Large intestine (tissue), 3 donors: ENCODE measurements around the gene SULT1B1. TPM values are rescaled to one million over a fixed set of nuclear protein-coding genes. Genes with fewer than 3 reads are reported as not detected.

Experiments
- DNase-seq, 2 donors: peaks; one replicate each; pipeline versions ENCODE4 v3.0.0 to v3.0.0-alpha.2; 2013
- H3K27ac ChIP-seq: one replicate; pipeline ENCODE4 v1.5.1; 2013; ENCODE audit warnings: low read length
- H3K27me3 ChIP-seq: 2 replicates; pipeline ENCODE4 v1.6.1; 2013; ENCODE audit warnings: low read length; ENCODE audit not compliant: control insufficient read depth, insufficient read depth
- H3K36me3 ChIP-seq: 2 replicates; pipeline ENCODE4 v1.6.1; 2013; ENCODE audit warnings: low read length; ENCODE audit not compliant: control insufficient read depth, insufficient read depth
- H3K4me1 ChIP-seq: one replicate; pipeline ENCODE4 v1.6.1; 2013; ENCODE audit warnings: low read length; ENCODE audit not compliant: control insufficient read depth, insufficient read depth
- H3K4me3 ChIP-seq: one replicate; pipeline ENCODE4 v1.5.1; 2013; ENCODE audit warnings: low read length
- H3K9me3 ChIP-seq: one replicate; pipeline ENCODE4 v1.6.1; 2013; ENCODE audit warnings: mild to moderate bottlenecking, low read depth, low read length, moderate library complexity; ENCODE audit not compliant: control insufficient read depth
- WGBS: methylation state at CpG from one replicate; pipeline ENCODE4 v1.1.5; 2013; ENCODE audit warnings: low lambda C conversion rate; ENCODE audit not compliant: insufficient coverage; 5-methylcytosine and 5-hydroxymethylcytosine counted together
- polyA plus RNA-seq: library from polyadenylated mRNA; unstranded; fragments of 120-200 nt; gene quantifications from one replicate; pipeline ENCODE4 v1.2.1, GENCODE V29; 2013

SULT1B1 gene
- polyA plus RNA-seq, 1 donor, result 118 TPM

DNA sequence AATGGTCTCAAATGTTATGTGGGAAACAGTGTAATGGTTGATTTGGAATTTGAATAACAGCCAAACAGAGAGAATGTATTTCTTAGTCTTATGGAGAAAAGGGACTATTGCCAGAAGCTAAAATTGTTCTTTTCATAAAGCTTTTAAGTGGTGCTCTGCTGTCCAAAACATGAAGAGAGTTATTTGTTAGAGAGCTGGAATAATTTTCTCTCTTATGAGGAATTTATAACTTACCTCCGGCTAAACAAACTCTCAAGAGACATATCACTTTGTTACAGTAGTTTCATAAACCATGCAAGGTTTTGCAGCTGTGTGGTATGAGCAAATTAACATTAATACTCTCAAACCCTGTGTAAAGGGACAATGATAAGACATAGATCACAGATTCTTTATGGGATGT, 28.6 kb downstream of the SULT1B1 start:
- peaks cover 16% of the 10 kb centered on the region for H3K36me3 ChIP-seq
- H3K9me3 ChIP-seq, result no peaks in the 10 kb centered on the region
- H3K27ac ChIP-seq, result no peak overlapping the region
- DNase-seq, result no peak
- WGBS, result no CpG with 5 or more reads among the region's 1 CpG
- no peak overlapping the region for H3K4me3 ChIP-seq
- H3K27me3 ChIP-seq, result no peaks in the 10 kb centered on the region
- no peaks in the 10 kb centered on the region for H3K4me1 ChIP-seq

- DNase-seq, result no peak
- no CpG with 5 or more reads among the region's 1 CpG for WGBS
- no peaks in the 10 kb centered on the region for H3K9me3 ChIP-seq
- H3K27ac ChIP-seq, result no peak overlapping the region
- H3K36me3 ChIP-seq, result peaks cover 16% of the 10 kb centered on the region
- H3K4me3 ChIP-seq, result no peak overlapping the region
- H3K4me1 ChIP-seq, result no peaks in the 10 kb centered on the region
- H3K27me3 ChIP-seq, result no peaks in the 10 kb centered on the region
Observed at GRCh38 chr4:69731241-69731640, 29.2 kb downstream of the SULT1B1 start.

DNA sequence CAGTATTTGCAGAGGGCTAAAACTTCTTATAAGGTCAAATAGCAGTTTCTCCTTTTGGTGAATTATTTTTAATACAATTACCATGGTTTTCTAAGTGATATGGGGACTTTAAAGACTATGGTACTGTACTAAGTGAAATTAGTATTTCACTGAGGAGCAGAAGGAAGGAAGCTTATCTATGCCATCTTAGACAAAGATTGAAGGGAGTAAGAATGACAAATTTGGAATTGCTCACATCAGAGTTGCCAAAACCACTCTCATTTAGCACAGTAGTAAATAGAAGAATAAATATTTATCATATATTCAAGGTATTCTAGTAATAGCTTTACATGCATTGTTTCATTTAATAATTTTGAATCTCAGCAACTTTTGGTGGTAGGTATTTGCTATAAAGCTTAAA, 30.4 kb downstream of the SULT1B1 start:
- H3K27ac ChIP-seq, result no peak overlapping the region
- H3K4me3 ChIP-seq, result no peak overlapping the region
- no peaks in the 10 kb centered on the region for H3K4me1 ChIP-seq
- no peaks in the 10 kb centered on the region for H3K27me3 ChIP-seq
- H3K36me3 ChIP-seq, result peaks cover 8% of the 10 kb centered on the region
- no peaks in the 10 kb centered on the region for H3K9me3 ChIP-seq
- no peak for DNase-seq

DNA sequence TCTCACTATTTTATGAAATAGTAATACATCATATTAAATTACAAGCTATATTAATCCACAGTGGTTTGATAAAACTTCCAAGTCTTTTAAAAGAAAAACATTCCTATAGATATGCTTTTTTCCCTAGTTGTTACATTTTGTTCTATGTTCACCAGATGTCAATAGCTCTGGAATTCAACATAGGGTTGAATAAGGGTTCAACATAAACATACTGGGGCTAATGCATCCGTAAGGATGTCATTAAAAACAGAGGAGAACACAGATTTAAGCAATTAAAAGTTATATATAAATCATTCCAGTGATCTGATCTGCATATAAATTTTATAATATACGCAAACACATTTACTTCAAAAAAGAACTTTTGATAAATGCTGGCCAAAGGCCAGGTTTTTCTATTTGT, 32.5 kb downstream of the SULT1B1 start:
- H3K36me3 ChIP-seq, result peaks cover 7% of the 10 kb centered on the region
- WGBS, result 100% methylated on average over 2 of the region's 2 CpGs

GRCh38 chr4:69727426-69727825, 33.0 kb downstream of the SULT1B1 start:
- WGBS, result 75% methylated on average over 1 of the region's 1 CpG
- H3K27ac ChIP-seq, result no peak overlapping the region
- no peaks in the 10 kb centered on the region for H3K9me3 ChIP-seq
- no peaks in the 10 kb centered on the region for H3K27me3 ChIP-seq
- no peaks in the 10 kb centered on the region for H3K4me1 ChIP-seq
- no peak for DNase-seq
- no peak overlapping the region for H3K4me3 ChIP-seq
- peaks cover 10% of the 10 kb centered on the region for H3K36me3 ChIP-seq

More for the DNA sequence above, 32.5 kb downstream of the SULT1B1 start:
- H3K4me3 ChIP-seq, result no peak overlapping the region
- H3K4me1 ChIP-seq, result no peaks in the 10 kb centered on the region
- H3K27ac ChIP-seq, result no peak overlapping the region
- no peaks in the 10 kb centered on the region for H3K9me3 ChIP-seq
- DNase-seq, result no peak
- no peaks in the 10 kb centered on the region for H3K27me3 ChIP-seq

DNA sequence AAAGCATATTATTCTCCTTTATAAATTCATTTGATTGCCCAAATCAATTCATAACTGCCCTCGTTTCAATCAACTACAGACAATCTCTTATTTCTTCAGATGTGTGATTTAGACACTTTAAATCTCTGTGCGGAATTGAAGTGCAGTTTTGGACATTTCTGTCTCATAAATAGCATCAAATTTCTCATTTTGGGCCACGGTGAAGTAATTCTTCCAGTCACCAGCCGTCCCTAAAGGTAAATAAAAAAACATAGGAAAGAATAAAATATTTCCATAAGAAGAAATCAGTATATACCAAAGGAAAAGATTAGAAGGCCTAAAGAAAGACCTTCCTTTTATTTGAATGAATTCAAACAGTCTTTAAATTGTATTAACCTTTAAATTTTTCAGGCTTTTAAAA, 33.4 kb downstream of the SULT1B1 start:
- DNase-seq, result no peak
- no peak overlapping the region for H3K4me3 ChIP-seq
- H3K36me3 ChIP-seq, result peaks cover 9% of the 10 kb centered on the region
- 94% methylated on average over 2 of the region's 4 CpGs for WGBS
- no peaks in the 10 kb centered on the region for H3K27me3 ChIP-seq
- no peak overlapping the region for H3K27ac ChIP-seq
- no peaks in the 10 kb centered on the region for H3K4me1 ChIP-seq
- H3K9me3 ChIP-seq, result no peaks in the 10 kb centered on the region

DNA sequence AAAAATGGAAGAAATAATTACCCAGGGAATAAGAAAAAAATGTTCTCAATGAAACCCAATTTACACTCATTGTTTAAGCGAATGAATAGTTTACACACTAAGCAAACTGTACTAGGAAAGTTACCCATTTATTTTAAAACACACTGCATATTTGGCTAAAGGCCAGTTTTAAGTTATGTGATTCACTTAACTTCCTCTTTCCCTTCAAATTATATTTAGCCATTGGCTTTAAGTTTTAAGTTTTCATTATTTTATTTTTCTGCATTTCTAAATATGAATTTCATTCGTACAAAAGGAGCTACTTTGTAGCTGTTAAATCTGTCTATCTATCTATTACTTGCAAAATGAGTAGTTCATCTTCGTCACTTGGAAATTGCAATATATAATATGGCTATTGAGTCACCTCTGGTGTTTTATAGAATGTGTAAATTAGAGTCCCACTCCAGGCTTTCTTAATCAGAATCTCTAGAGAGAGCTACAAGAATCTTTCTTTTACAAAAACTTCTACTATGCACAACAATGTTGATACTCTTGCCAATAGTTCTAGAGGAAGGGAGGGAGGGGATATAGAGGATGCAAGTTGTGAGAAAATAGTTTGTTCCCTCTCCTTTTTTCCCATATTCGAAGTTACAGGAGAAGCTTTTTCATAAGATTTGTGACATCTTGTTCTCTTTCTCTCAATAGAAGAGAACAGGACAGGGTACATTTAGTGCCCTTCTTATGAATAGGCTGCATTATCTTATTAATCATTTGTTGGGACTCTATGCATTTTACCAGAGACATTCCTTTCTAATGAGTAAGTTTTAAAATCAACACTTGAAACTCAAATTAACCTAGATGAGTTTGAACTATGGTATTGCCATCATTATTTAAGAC, 41.8 kb downstream of the SULT1B1 start:
- Histone ChIP-seq H3K36me3 (peaks cover 2% of the 10 kb centered on the region), H3K9me3 (no peaks in the 10 kb centered on the region), H3K4me3 (no peak overlapping the region), H3K27me3 (no peaks in the 10 kb centered on the region), H3K4me1 (peaks cover 5% of the 10 kb centered on the region), H3K27ac (no peak overlapping the region)
- WGBS, result 71% methylated on average over 3 of the region's 4 CpGs
- no peak for DNase-seq

- no peaks in the 10 kb centered on the region for H3K9me3 ChIP-seq
- no peak overlapping the region for H3K27ac ChIP-seq
- no peak overlapping the region for H3K4me3 ChIP-seq
- peaks cover 2% of the 10 kb centered on the region for H3K36me3 ChIP-seq
- no peak for DNase-seq
- H3K27me3 ChIP-seq, result no peaks in the 10 kb centered on the region
- H3K4me1 ChIP-seq, result peaks cover 5% of the 10 kb centered on the region
Observed at GRCh38 chr4:69717778-69718177, 42.6 kb downstream of the SULT1B1 start.

- H3K27ac ChIP-seq, result no peak overlapping the region
- no peak overlapping the region for H3K4me3 ChIP-seq
- no peak for DNase-seq
- H3K4me1 ChIP-seq, result peaks cover 5% of the 10 kb centered on the region
- H3K27me3 ChIP-seq, result no peaks in the 10 kb centered on the region
- H3K9me3 ChIP-seq, result no peaks in the 10 kb centered on the region
- WGBS, result 100% methylated on average over 1 of the region's 2 CpGs
- no peaks in the 10 kb centered on the region for H3K36me3 ChIP-seq
Observed at GRCh38 chr4:69716654-69717053, 43.8 kb downstream of the SULT1B1 start.

DNA sequence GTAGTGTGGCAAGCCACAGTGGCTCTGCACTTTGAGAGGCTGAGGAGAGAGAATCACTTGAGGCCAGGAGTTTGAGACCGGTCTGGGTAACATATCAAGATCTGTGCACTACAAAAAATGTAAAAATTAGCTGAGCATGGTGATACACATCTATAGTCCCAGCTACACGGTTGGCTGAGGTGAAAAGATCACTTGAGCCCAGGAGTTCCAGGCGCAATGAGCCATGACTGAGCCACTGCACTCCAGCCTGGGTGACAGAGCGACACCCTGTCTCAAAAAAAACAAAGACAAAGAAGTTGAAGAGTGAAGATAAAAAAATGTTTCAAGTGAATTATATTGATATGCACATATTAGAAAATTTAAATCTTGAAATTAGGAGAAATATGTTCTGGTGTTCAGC, 46.3 kb downstream of the SULT1B1 start:
- H3K27me3 ChIP-seq, result no peaks in the 10 kb centered on the region
- no peaks in the 10 kb centered on the region for H3K36me3 ChIP-seq
- 100% methylated on average over 2 of the region's 4 CpGs for WGBS
- peak overlapping the region; percentile 3 for H3K27ac ChIP-seq
- H3K4me1 ChIP-seq, result peaks cover 5% of the 10 kb centered on the region
- DNase-seq, result no peak
- H3K4me3 ChIP-seq, result no peak overlapping the region
- H3K9me3 ChIP-seq, result peaks cover 4% of the 10 kb centered on the region

- no peaks in the 10 kb centered on the region for H3K27me3 ChIP-seq
- 100% methylated on average over 1 of the region's 2 CpGs for WGBS
- H3K27ac ChIP-seq, result peak overlapping the region; percentile 3
- DNase-seq, result peak; percentile 47 to 67
- H3K4me3 ChIP-seq, result no peak overlapping the region
- H3K4me1 ChIP-seq, result peaks cover 5% of the 10 kb centered on the region
- H3K36me3 ChIP-seq, result no peaks in the 10 kb centered on the region
- H3K9me3 ChIP-seq, result peaks cover 4% of the 10 kb centered on the region
Observed at GRCh38 chr4:69713593-69713992, 46.8 kb downstream of the SULT1B1 start.
